SHP77 treated with DMSO at 0.1 percent for 48 hours (cell line): ENCODE data around the gene DBF4.
A peak's percentile ranks its signal among the peaks of the same experiment; 100 is the strongest.
"Not testable (repeated sequence)": the region's sequence is repeated elsewhere in the genome, so short reads cannot be mapped to it uniquely, and the experiment has no call there.

Experiments
- DNase-seq: peaks from one replicate; lab custom pipeline; 2025; lab: John Stamatoyannopoulos, UW

DBF4 gene, protein sequence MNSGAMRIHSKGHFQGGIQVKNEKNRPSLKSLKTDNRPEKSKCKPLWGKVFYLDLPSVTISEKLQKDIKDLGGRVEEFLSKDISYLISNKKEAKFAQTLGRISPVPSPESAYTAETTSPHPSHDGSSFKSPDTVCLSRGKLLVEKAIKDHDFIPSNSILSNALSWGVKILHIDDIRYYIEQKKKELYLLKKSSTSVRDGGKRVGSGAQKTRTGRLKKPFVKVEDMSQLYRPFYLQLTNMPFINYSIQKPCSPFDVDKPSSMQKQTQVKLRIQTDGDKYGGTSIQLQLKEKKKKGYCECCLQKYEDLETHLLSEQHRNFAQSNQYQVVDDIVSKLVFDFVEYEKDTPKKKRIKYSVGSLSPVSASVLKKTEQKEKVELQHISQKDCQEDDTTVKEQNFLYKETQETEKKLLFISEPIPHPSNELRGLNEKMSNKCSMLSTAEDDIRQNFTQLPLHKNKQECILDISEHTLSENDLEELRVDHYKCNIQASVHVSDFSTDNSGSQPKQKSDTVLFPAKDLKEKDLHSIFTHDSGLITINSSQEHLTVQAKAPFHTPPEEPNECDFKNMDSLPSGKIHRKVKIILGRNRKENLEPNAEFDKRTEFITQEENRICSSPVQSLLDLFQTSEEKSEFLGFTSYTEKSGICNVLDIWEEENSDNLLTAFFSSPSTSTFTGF

DNA sequence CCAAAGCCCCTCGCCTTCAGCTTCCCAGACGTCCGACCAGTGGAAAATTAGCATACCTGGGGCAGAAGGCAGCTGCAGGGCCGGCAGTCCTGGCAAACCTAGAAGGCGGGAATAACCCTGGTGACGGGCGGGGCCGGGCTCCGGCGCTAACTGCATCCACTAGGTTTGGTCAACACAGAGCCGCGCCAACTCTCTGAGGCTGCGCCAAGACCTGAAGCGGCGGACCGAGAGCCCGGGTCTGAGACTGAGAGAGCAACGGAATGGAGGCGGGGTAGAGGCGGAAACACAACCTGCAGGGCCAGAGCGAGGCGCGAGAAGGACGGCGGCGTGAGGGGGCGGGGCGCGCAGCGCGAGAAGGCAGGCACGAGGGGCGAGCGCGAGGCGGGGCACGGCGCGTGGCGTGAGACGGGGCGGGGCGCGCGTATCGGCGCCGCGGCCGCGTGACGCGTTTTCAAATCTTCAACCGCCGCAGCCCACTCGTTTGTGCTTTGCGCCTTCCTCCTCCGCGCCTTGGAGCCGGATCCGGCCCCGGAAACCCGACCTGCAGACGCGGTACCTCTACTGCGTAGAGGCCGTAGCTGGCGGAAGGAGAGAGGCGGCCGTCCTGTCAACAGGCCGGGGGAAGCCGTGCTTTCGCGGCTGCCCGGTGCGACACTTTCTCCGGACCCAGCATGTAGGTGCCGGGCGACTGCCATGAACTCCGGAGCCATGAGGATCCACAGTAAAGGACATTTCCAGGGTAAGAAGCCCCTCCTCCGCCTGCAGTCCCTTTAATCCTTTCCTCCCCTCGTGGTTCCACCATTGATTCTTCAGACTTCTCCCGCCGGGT lies at the start of gene DBF4, which contains the start of gene SLC25A40:
TSS of gene DBF4 (plus strand) at position 454 of the 829 bp plus-strand sequence. CDS start at position 694, 240 bp downstream.
TSS of gene SLC25A40 (minus strand) at position 321 of the 829 bp plus-strand sequence. CDS start 17,633 bp downstream, outside the sequence.
- peak; percentile 77 for DNase-seq

DNA sequence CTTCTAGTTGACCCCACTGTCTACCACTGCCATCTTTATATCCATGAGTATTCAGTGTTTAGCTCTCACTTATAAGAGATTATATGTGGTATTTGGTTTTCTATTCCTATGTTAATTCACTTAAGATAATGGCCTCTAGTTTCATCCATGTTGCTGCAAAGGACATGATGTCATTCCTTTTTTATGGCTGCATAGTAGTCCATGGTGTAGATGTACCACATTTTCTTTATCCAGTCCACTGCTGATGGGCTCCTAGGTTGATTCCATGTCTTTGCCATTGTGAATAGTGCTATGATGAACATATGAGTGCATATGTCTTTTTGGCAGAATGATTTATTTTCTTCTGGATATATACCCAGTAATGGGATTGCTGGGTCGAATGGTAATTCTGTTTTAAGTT lies 47.9 kb upstream of the DBF4 start:
- DNase-seq, result not testable (repeated sequence)

DNA sequence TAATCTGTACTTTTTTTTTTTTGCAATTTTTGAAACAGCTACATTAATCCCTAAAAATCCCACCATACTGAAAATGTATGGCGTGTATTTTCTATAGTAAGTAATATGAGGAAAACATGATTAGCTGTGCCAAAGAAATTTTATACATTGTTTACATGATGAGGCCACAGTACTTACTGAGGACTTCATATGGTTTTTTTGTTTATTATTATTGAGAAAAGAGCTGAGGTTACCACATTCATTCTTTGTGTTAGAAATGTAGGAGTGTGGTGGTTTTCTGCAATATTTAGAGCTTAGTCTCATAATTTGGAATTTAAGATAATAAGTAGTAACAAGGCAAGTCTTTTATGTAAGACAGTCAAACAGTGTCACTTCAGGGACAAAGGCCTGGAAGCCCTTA lies 45.2 kb upstream of the DBF4 start:
- no peak for DNase-seq

DNA sequence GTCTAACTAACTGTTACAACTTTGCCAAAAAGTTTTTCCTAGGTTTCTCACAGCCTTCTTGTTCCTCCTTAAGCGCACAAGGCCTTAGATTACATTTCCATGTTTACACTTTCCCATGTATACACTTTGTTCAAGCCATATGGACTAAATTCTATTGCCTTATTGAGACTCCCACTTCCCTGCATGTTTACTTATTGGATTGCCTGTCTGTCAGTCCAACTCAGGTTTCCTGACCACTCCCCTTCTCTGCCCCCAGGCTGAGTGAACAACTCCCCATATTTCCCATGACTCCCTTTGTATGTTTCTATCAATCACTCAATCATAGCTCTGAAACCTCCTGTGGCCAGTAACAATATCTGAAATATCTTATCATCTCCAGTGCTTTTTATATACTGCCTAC lies 43.2 kb upstream of the DBF4 start:
- DNase-seq, result no peak

DNA sequence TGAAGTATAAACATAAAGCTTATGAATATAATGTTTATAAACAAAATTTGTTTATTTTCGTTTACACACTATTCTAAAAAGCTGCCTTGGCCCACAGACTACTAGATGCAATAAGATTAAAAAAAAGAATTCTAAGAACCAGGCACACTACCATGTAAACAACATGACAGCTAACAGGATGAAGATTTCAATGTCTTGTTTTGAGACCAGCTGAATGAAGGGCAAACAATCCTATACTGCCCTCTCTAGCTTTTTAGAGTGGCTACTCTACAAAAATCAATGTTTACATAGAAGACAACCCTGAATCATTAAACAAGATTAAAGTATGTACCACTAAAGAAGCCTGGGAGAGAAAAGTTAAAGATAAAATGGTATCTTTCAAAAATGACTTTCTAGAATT lies 38.7 kb upstream of the DBF4 start:
- no peak for DNase-seq

DNA sequence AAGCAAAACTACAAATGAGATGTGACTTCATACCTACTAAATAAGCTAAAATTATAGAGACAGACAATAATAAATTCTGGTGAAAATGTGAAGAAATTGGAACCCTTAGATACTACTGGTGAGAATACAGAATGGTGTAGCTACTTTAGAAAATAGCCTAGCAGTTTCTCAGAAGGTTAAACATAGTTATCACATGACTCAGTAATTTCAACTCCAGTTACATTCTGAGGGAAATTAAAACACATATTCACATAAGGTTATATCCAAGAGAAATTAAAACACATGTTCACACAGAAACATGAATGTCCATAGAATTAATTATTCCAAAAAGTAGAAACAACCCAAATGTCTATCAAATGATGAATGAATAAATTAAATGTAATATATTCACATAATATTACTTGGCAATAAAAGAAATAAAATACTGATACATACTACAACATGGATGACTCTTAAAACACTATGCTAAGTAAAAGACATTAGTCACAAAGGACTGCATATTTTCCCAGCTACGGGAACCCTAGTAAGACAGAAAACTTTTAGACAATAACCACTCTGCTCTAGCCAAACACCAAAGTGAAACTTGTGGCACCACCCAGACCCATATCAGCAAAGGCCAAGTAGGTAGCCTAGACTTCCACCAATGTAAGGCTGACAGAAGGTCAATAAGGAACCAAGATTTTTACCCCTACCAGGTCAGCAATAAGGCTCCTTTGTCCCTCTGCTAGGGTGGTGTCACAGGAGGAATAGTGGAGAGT lies 25.3 kb upstream of the DBF4 start:
- no peak for DNase-seq

DNA sequence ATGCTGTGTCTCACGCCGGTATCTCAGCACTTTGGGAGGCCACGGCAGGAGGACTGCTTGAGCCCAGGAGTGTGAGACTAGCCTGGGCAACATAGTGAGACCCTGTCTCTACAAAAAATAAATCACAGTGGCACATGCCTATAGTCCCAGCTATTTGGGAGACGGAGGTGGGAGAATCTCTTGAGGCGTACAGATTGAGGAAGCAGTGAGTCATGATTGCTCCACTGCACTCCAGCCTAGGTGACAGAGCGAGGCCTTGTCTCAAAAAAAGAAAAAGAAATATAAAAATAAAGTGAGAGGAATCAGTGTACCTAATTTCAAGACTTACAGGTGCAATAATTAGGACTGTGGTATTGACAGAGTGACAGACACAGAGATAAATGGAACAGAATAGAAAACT lies 24.0 kb upstream of the DBF4 start:
- no peak for DNase-seq

DNA sequence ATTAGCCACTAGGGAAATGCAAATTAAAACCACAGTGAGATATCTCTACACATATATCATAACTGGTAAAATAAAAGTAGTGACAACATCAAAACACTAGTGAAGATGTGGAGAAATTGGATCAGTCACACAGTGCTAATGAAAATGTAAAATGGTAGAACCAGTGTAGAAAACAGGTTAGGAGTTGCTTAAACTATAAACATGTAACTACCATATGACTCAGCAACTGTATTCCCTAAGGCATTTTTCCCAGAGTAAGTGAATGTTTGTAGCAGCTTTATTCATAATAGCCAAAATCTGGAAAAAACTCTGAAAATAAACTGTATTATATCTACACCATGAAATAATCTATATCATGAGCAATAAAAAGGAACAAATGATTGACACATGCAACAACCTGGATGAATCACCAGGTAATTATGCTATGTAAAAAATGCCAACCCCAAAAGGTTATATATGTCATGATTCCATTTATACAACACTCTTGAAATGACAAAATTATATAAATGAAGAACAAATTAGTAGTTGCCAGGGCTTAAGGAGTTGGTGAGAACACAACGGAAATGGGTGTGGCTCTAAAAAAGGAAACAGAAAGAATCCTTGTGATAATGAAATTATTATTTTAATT lies 22.9 kb upstream of the DBF4 start:
- no peak for DNase-seq

DNA sequence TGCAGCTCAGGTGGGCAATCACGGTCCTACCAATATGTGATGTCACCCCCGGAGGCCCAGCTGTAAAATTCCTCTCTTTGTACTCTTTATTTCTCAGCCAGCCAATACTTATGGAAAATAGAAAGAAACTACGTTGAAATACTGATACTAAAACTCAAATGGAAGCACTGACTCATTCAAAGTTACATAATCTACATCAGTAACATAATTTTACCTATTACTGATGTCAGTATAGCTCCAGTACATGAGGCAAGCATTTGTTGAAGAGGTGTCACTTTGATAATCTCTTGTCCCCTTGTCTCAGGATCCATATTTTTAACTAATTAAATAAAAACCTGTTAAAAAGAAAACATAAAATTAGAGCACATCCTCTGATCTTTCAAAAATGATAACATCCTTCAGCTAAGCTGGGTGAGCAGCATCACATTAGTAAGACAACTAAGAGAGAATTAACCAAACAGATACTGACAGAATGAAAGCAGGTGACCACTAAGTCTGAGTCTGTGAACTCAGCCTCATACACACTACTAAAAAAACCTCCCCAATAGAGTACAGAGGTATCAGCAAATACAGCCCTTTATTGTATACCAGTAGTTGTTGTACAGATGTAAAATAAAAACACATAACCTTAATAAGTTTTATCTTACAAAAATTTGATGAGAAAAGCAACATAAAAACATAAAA lies 17.7 kb upstream of the DBF4 start:
- no peak for DNase-seq

DNA sequence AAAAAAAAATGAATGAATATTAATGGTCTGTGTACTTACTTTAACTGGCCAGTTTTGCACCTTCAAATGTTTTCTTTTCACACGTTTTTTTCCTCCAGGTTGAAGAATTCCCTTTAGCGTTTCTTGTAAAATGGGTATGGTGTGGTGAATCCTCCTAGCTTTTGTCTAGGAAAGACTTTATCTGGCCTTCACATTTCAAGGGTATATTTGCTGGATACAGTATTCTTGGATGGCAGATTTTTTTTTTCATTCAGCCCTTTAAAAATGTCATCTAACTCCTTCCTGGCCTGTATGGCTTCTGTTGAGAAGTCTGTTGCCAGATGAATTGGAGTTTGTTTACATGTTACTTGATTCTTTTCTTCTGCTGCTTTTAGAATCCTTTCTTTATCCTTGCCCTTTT lies 10.2 kb upstream of the DBF4 start:
- no peak for DNase-seq

DNA sequence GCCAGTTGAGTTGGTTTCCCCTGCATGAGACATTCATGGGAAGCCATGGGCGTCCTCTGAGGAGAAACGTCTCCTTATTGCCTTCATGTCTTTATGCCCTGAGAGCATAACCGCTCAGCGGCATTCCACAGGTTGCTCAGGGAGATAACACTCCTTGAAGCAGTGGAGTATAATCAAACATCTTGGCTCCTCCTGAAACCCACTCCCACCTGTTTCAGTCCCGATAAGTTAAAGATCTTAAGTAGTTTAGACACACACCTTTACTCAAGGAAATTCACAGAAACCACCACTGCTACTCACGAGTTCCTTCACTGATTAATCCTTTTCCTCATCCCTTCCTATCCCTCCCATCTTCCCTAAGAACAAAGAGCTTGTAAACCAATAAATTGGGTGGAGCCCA lies 9.8 kb upstream of the DBF4 start:
- not testable (repeated sequence) for DNase-seq

DNA sequence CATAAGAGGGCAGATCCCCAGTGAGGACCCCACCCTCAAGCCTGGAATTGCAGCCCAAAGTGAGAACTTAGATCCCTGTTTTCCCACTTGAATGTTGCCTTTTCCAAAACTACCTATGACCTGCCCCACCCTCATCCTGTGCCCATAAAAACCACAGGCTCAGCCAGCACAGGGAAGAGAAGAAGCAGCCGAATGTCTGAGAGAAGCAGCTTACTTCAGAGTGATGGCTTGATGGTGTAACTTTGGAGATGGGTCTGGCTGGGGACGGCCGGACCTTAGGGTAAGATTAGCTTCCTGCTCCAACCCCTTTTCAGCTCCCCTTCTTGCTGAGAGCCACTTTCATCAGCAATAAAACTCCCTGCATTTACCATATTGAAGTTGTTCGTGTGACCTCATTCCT lies 5.8 kb upstream of the DBF4 start:
- DNase-seq, result no peak

DNA sequence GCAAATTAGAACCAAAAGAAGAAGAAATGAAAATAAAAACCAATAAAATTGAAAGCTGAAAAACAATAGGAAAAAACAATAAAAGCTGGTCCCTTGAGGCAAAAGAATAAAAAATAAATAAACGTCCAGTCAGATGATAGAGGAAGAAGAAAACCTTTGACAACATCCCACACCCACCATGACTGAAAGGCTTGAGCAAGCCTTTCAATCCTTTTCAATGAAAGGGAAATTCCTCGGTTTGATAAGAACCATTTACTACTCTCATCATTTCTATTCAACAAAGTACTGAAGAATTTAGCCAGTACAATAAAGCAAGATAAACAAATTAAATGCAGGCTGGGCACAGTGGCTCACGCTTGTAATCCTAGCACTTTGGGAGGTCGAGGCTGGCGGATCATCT lies 3.9 kb upstream of the DBF4 start:
- DNase-seq, result no peak

DNA sequence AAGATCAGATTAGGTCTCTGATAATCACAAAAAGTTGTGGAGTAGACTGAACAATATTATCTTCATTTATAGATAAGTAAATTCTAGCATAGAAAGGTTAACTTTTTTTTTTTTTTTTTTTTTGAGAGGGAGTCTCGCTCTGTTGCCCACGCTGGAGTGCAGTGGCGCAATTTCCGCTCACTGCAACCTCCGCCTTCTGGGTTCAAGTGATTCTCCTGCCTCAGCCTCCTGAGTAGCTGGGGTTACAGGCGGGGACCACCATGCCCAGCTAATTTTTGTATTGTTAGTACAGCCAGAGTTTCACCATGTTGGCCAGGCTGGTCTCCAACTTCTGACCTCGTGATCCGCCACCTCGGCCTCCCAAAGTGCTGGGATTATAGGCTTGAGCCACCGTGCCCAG lies 3.0 kb upstream of the DBF4 start:
- DNase-seq, result not testable (repeated sequence)

DNA sequence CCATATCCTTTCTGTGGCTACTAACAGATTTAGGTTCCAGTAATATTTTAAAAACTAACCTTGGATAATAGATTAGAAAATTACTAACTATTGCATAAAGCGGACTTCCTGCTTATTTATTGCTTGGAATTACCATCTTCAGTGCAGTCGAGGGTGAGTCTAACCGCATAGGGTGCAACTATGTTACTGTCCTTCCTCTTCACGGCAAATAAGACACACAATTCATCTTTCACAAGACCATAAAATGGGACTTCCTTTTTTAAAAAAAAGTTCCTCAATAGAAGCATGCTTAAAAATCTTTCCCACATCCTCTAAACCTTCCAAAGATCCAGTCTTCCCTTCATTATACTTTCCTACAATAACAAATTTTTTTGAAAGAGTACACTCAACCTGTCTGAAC lies 2.2 kb upstream of the DBF4 start:
- no peak for DNase-seq

DNA sequence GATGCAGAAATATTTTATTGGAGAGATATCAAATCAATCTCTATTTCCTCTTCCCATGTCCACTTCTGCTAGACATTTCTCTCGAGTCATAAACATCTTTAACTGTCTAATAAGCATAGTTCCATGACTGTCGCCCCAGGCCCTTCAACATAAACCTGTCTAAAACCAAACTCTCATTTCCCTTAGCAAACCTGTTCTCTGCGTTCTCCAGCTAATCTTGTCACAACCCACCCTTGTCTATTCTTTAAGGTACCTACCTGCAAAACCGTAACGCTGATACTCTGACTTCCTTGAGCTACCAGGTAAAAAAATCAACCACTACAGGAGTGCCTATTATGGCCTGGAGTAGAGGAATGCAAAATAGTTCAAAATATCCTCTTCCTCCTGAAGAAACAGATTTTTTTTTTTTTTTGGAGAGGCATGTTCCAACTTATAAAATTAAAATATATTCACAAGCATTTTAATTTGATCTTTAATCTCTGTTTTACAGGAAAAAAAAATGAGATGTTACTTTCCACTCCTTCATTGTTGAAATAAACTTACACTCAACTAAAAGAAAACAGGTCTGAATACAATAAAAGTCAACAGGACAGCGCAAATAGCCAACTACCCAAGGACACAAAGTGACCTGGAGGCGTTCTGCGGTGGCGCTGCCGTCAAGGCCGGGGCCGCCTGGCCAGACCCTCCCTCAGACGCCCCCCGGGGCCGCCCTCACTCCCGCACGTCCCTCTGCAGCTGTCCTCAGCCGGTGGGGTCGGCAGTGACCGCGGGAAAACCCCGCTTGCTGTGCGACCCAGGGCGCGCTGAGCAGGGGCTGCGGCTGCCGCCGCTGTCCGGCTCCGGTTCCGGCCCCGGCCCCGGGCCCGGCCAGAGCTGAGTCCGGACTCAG lies 898 bp upstream of the DBF4 start:
- DNase-seq, result no peak

DNA sequence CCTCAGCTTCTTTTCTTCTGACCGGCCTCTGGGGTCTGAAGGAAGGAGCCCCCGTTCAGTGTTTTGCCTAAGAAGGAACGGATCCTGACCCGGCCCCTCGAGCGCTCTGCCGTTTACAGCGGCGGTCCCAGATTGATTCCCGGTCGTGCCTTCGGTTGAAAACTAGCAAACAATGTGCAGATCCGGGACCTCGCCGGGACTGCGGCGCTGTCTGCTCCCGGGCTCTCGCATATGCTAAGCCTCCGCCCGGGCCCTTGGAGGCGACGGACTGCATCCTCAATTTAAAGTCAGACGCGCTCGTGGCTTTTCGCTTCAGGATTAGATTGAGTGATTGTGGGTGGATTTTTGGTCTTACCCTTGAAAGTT lies 559 bp downstream of the DBF4 start:
- DNase-seq, result peak; percentile 28

DNA sequence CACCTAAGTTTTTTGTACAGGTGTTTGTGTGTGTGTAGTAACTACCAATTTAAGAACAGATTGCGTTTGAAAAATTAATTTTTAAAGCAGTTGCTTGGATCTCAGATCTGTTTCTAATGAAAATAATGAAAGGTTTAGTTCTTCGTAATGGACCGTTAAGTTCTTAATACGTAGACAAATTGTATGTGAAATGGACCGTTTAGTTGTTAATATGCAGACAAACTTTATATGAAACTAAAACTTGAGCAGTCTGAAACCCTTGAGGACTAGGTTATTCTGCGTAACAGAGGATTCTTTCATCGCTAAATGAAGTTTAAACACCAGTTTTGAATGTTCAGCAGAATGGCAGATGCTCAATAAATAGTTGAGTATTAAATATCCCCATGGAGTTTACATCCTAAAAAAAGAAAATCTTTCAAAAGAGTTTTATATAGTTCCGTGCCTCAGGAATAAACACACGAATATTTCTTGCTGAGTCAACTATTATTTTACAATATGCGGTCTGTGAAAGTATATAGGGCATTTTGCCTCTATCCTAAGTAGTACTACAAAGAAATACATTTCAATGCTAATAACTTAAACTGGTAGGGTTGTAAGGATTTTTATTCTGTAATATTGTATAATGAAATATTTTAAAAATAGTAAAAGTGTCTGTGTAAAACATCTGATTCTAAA lies 1.2 kb downstream of the DBF4 start:
- DNase-seq, result no peak

DNA sequence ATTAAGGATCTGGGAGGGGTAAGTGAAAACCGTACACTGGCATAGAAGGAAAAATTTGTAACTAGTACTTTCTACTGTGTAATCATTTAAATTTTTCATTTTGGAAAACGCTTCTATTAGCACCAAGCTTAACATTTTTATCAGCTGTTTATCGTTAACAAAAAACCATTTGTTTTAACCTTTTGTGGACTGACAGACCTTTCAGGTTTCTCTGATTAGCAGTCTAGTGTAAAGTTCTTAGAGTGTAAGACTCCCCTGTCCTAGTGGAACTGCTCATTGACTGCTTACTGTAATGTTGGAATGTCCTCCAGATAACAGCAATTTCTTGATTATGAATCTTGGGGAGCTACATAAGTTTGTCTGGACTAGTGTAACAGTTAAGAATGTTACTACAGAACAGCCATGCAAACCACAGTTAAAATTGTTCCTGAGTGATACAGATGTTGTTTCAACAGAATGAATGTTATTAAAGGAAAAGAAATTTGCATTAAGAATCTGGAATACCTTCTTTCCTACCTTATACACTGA lies 2.0 kb downstream of the DBF4 start:
- DNase-seq, result no peak
